Activated CD4-positive, alpha-beta T cell treated with anti-CD3 and anti-CD28 coated beads for 36 hours (primary cell): ENCODE data around the gene TTC22. TPM values are rescaled to one million over a fixed set of nuclear protein-coding genes. Genes with fewer than 3 reads are reported as not detected.
"Not testable (repeated sequence)": the region's sequence is repeated elsewhere in the genome, so short reads cannot be mapped to it uniquely, and the experiment has no call there.

Experiments used
- ATAC-seq: fragments of 200-7000 bp; cut with Tn5 transposase; one replicate; pipeline ENCODE4 v1.10.0; 2021; ENCODE audit warnings: mild to moderate bottlenecking, moderate library complexity
- CTCF ChIA-PET: fragments of 350-600 bp; sonication (Branson Sonifier 250); formaldehyde crosslinking; loops from one replicate; lab custom pipeline; 2021; ENCODE audit warnings: antibody characterized with exemption; lab: Charles Lee
- POLR2A ChIA-PET: fragments of 350-600 bp; sonication (Branson Sonifier 250); formaldehyde crosslinking; loops from one replicate; lab custom pipeline; 2021; ENCODE audit warnings: antibody characterized with exemption, inconsistent platforms; lab: Charles Lee
- DNase-seq: peaks from one replicate; pipeline ENCODE4 v3.0.0-alpha.2; 2020
- H3K27ac Mint-ChIP-seq: one replicate; pipeline ENCODE4 v1.8.0; 2021; ENCODE audit warnings: mixed read lengths
- H3K27me3 Mint-ChIP-seq: one replicate; pipeline ENCODE4 v1.8.0; 2021; ENCODE audit warnings: mixed read lengths
- H3K36me3 Mint-ChIP-seq: one replicate; pipeline ENCODE4 v1.8.0; 2021; ENCODE audit warnings: low read depth, mixed read lengths
- H3K4me1 Mint-ChIP-seq: one replicate; pipeline ENCODE4 v1.8.0; 2021; ENCODE audit warnings: mixed read lengths
- H3K4me3 Mint-ChIP-seq: one replicate; pipeline ENCODE4 v1.8.0; 2021; ENCODE audit warnings: mild to moderate bottlenecking, moderate library complexity, mixed read lengths
- H3K9me3 Mint-ChIP-seq: one replicate; pipeline ENCODE4 v1.8.0; 2021; ENCODE audit warnings: low read depth, mixed read lengths
- intact Hi-C, 2 experiments: fragments of 100-400 bp; cut with DNase I in 1 of 2; cut with micrococcal nuclease in 1 of 2; formaldehyde crosslinking; loops; one replicate each; pipeline versions ENCODE4 v1.14.2 to v1.15.1; 2022 to 2024; cut with DNase I, micrococcal nuclease
- total RNA-seq, 2 experiments: library from RNA; stranded (reverse); gene quantifications; one replicate each; pipeline ENCODE4 v1.2.3, GENCODE V29; 2021

Gene TTC22
- total RNA-seq, 2 experiments from 2014 or later = 4.1 to 4.2 TPM

- CTCF ChIA-PET = interaction anchor here (3.3 kb wide), 1 partner anchor 9 kb away, joined by 14 read pairs; no protein-coding TSS in a partner anchor
- no peaks in the 10 kb centered on the region for H3K9me3 Mint-ChIP-seq
- DNase-seq = no peak
- no peak overlapping the region for H3K27ac Mint-ChIP-seq
- peaks cover 2% of the 10 kb centered on the region for H3K36me3 Mint-ChIP-seq
- no peak for ATAC-seq
- no peak overlapping the region for H3K4me3 Mint-ChIP-seq
- no peaks in the 10 kb centered on the region for H3K27me3 Mint-ChIP-seq
- intact Hi-C loops = no loop called here
- POLR2A ChIA-PET = no interaction called here
- H3K4me1 Mint-ChIP-seq = no peaks in the 10 kb centered on the region
These were observed 19.0 kb downstream of the TTC22 start for GRCh38 chr1:54782156-54782555.

GRCh38 chr1:54781023-54781723, 19.9 kb downstream of the TTC22 start:
- peaks cover 2% of the 10 kb centered on the region for H3K36me3 Mint-ChIP-seq
- POLR2A ChIA-PET = no interaction called here
- H3K27ac Mint-ChIP-seq = no peak overlapping the region
- CTCF ChIA-PET = interaction anchor here (3.3 kb wide), 1 partner anchor 10 kb away, joined by 14 read pairs; no protein-coding TSS in a partner anchor
- no peaks in the 10 kb centered on the region for H3K4me1 Mint-ChIP-seq
- H3K4me3 Mint-ChIP-seq = no peak overlapping the region
- DNase-seq = no peak
- H3K27me3 Mint-ChIP-seq = no peaks in the 10 kb centered on the region
- intact Hi-C loops = no loop called here
- H3K9me3 Mint-ChIP-seq = no peaks in the 10 kb centered on the region
- ATAC-seq = no peak

GRCh38 chr1:54777431-54777830, 23.7 kb downstream of the TTC22 start:
- ChIA-PET POLR2A (no interaction called here), CTCF (interaction anchor here (0.6 kb wide), 1 partner anchor 45 kb away, joined by 4 read pairs; no protein-coding TSS in a partner anchor)
- ATAC-seq (no peak), DNase-seq (no peak)
- Mint-ChIP-seq H3K9me3 (no peaks in the 10 kb centered on the region), H3K4me3 (no peak overlapping the region), H3K36me3 (peaks cover 2% of the 10 kb centered on the region), H3K4me1 (no peaks in the 10 kb centered on the region), H3K27ac (no peak overlapping the region), H3K27me3 (no peaks in the 10 kb centered on the region)
- intact Hi-C loops = no loop called here

- ChIA-PET POLR2A (no interaction called here), CTCF (interaction anchor here (0.6 kb wide), 1 partner anchor 45 kb away, joined by 4 read pairs; no protein-coding TSS in a partner anchor)
- Mint-ChIP-seq H3K36me3 (peaks cover 2% of the 10 kb centered on the region), H3K27me3 (no peaks in the 10 kb centered on the region), H3K27ac (no peak overlapping the region), H3K4me3 (no peak overlapping the region), H3K9me3 (no peaks in the 10 kb centered on the region), H3K4me1 (no peaks in the 10 kb centered on the region)
- DNase-seq (no peak), ATAC-seq (no peak)
- intact Hi-C loops = no loop called here
These were observed 24.1 kb downstream of the TTC22 start for GRCh38 chr1:54777011-54777410.

GRCh38 chr1:54775828-54776721, 25.0 kb downstream of the TTC22 start:
- H3K27me3 Mint-ChIP-seq, H3K4me3 Mint-ChIP-seq, H3K4me1 Mint-ChIP-seq, DNase-seq, H3K27ac Mint-ChIP-seq, ATAC-seq, H3K9me3 Mint-ChIP-seq, H3K36me3 Mint-ChIP-seq, CTCF ChIA-PET, POLR2A ChIA-PET, intact Hi-C loops: not testable (repeated sequence)

GRCh38 chr1:54774820-54775498, 26.2 kb downstream of the TTC22 start:
- ChIA-PET CTCF (interaction anchor here (0.7 to 1.6 kb wide), 2 partner anchors 15 to 646 kb away, joined by 3 to 4 read pairs; no protein-coding TSS in a partner anchor), POLR2A (no interaction called here)

GRCh38 chr1:54772951-54773350, 28.2 kb downstream of the TTC22 start:
- POLR2A ChIA-PET = no interaction called here
- CTCF ChIA-PET = no interaction called here
- Mint-ChIP-seq H3K27ac (no peak overlapping the region), H3K27me3 (no peaks in the 10 kb centered on the region), H3K9me3 (no peaks in the 10 kb centered on the region), H3K4me3 (no peak overlapping the region), H3K4me1 (no peaks in the 10 kb centered on the region), H3K36me3 (no peaks in the 10 kb centered on the region)
- ATAC-seq (no peak), DNase-seq (no peak)
- intact Hi-C loops = no loop called here

More at GRCh38 chr1:54774820-54775498, 26.2 kb downstream of the TTC22 start:
- H3K27me3 Mint-ChIP-seq = no peaks in the 10 kb centered on the region
- H3K4me1 Mint-ChIP-seq = no peaks in the 10 kb centered on the region
- DNase-seq (peak; percentile 27), ATAC-seq (peak; percentile 77)
- no peak overlapping the region for H3K4me3 Mint-ChIP-seq
- intact Hi-C loops = no loop called here
- H3K27ac Mint-ChIP-seq = no peak overlapping the region
- peaks cover 2% of the 10 kb centered on the region for H3K36me3 Mint-ChIP-seq
- no peaks in the 10 kb centered on the region for H3K9me3 Mint-ChIP-seq

GRCh38 chr1:54768093-54768492, 33.0 kb downstream of the TTC22 start:
- peak; percentile 25 for DNase-seq
- ChIA-PET CTCF (interaction anchor here (1.1 kb wide), 1 partner anchor 28 kb away, joined by 3 read pairs; no protein-coding TSS in a partner anchor), POLR2A (no interaction called here)
- ATAC-seq = no peak
- Mint-ChIP-seq H3K27ac (no peak overlapping the region), H3K9me3 (no peaks in the 10 kb centered on the region), H3K4me3 (no peak overlapping the region), H3K36me3 (no peaks in the 10 kb centered on the region), H3K4me1 (peaks cover 8% of the 10 kb centered on the region), H3K27me3 (no peaks in the 10 kb centered on the region)
- intact Hi-C loops = loop anchor here (1.0 to 10.0 kb wide), 2 partner anchors 42 to 447 kb away; partner anchors contain the start of gene USP24 (in 1 of the 2)

- POLR2A ChIA-PET = no interaction called here
These were observed 33.6 kb downstream of the TTC22 start for GRCh38 chr1:54767526-54767925.

GRCh38 chr1:54766726-54767125, 34.4 kb downstream of the TTC22 start:
- POLR2A ChIA-PET = no interaction called here
- intact Hi-C loops = loop anchor here in 1 of 2 experiments (10.0 kb wide), 1 partner anchor 448 kb away; the partner anchor contains the start of gene USP24
- no peak for ATAC-seq

More at GRCh38 chr1:54767526-54767925, 33.6 kb downstream of the TTC22 start:
- no peaks in the 10 kb centered on the region for H3K9me3 Mint-ChIP-seq
- CTCF ChIA-PET = interaction anchor here (1.1 kb wide), 1 partner anchor 28 kb away, joined by 3 read pairs; no protein-coding TSS in a partner anchor
- peaks cover 13% of the 10 kb centered on the region for H3K4me1 Mint-ChIP-seq
- peaks cover 2% of the 10 kb centered on the region for H3K36me3 Mint-ChIP-seq
- H3K27ac Mint-ChIP-seq = no peak overlapping the region
- H3K4me3 Mint-ChIP-seq = no peak overlapping the region
- no peaks in the 10 kb centered on the region for H3K27me3 Mint-ChIP-seq
- DNase-seq (no peak), ATAC-seq (no peak)
- intact Hi-C loops = loop anchor here in 1 of 2 experiments (10.0 kb wide), 1 partner anchor 447 kb away; the partner anchor contains the start of gene USP24

More at GRCh38 chr1:54766726-54767125, 34.4 kb downstream of the TTC22 start:
- no peaks in the 10 kb centered on the region for H3K9me3 Mint-ChIP-seq
- CTCF ChIA-PET = interaction anchor here (1.1 to 2.4 kb wide), 3 partner anchors 29 to 45 kb away, joined by 3 to 7 read pairs (median 6); no protein-coding TSS in a partner anchor
- DNase-seq = no peak
- peaks cover 13% of the 10 kb centered on the region for H3K4me1 Mint-ChIP-seq
- H3K4me3 Mint-ChIP-seq = no peak overlapping the region
- H3K27ac Mint-ChIP-seq = no peak overlapping the region
- no peaks in the 10 kb centered on the region for H3K27me3 Mint-ChIP-seq
- peaks cover 2% of the 10 kb centered on the region for H3K36me3 Mint-ChIP-seq
